Stimulated activated CD4-positive, alpha-beta T cell treated with anti-CD3 and anti-CD28 coated beads, Interleukin-2, amount 100 ng/mL, for 24 hours (primary cell): ENCODE measurements around the gene CIT.

Experiments used
- DNase-seq, 2 donors: peaks; one replicate each; pipeline ENCODE4 v3.0.0-alpha.2; 2020

CIT gene

GRCh38 chr12:119694111-119694510 lies 183.0 kb downstream of the CIT start:
- DNase-seq, result no peak

GRCh38 chr12:119693511-119693910 lies 183.6 kb downstream of the CIT start:
- DNase-seq, result no peak

- no peak for DNase-seq
Observed at GRCh38 chr12:119692997-119693396, 184.1 kb downstream of the CIT start.

- no peak for DNase-seq
Observed at GRCh38 chr12:119692410-119692809, 184.7 kb downstream of the CIT start.

- DNase-seq, result no peak
Observed at GRCh38 chr12:119691202-119691810, 185.8 kb downstream of the CIT start.

- DNase-seq, result no peak
Observed at GRCh38 chr12:119689935-119690500, 187.1 kb downstream of the CIT start.

GRCh38 chr12:119687879-119688278 lies 189.2 kb downstream of the CIT start:
- DNase-seq, result no peak

- no peak for DNase-seq
Observed at GRCh38 chr12:119687406-119687805, 189.7 kb downstream of the CIT start.

- DNase-seq, result no peak
Observed at GRCh38 chr12:119686776-119687175, 190.3 kb downstream of the CIT start.

GRCh38 chr12:119686355-119686754 lies 190.8 kb downstream of the CIT start:
- no peak for DNase-seq

- no peak for DNase-seq
Observed at GRCh38 chr12:119685375-119685774, 191.7 kb downstream of the CIT start.

GRCh38 chr12:119684711-119685369 lies 192.3 kb downstream of the CIT start:
- no peak for DNase-seq

GRCh38 chr12:119683816-119684215 lies 193.3 kb downstream of the CIT start:
- no peak for DNase-seq

GRCh38 chr12:119683413-119683812 lies 193.7 kb downstream of the CIT start:
- DNase-seq, result no peak

- DNase-seq, result no peak
Observed at GRCh38 chr12:119682639-119683252, 194.4 kb downstream of the CIT start.

- DNase-seq, result no peak
Observed at GRCh38 chr12:119681728-119682638, 195.1 kb downstream of the CIT start.

GRCh38 chr12:119681111-119681510 lies 196.0 kb downstream of the CIT start:
- no peak for DNase-seq

- DNase-seq, result no peak
Observed at GRCh38 chr12:119679490-119679889, 197.6 kb downstream of the CIT start.

GRCh38 chr12:119679081-119679480 lies 198.0 kb downstream of the CIT start:
- no peak for DNase-seq

GRCh38 chr12:119678459-119678858 lies 198.7 kb downstream of the CIT start:
- DNase-seq, result no peak

- no peak for DNase-seq
Observed at GRCh38 chr12:119676573-119676972, 200.5 kb downstream of the CIT start.

GRCh38 chr12:119676022-119676421 lies 201.1 kb downstream of the CIT start:
- no peak for DNase-seq

GRCh38 chr12:119674560-119674959 lies 202.6 kb downstream of the CIT start:
- no peak for DNase-seq
